ENCODE results near the gene FAM222A.

FAM222A gene

GRCh38 chr12:109768901-109769670 is 55.5 kb downstream of the FAM222A start:
- Histone ChIP-seq H3K27me3 (ENCODE audit: control insufficient read depth, insufficient read depth, low read length) (no peaks in the 10 kb centered on the region), H3K9me3 (ENCODE audit: control insufficient read depth, low read depth, low read length) (no peaks in the 10 kb centered on the region), H3K4me3 (ENCODE audit: low read length) (no peak overlapping the region), H3K4me1 (ENCODE audit: control insufficient read depth, low read depth, low read length) (no peaks in the 10 kb centered on the region), H3K9ac (ENCODE audit: low read length) (no peak overlapping the region), H3K36me3 (ENCODE audit: control insufficient read depth, low read depth, low read length) (no peaks in the 10 kb centered on the region), H3K27ac (ENCODE audit: low read length) (no peak overlapping the region)

- Histone ChIP-seq H3K4me1 (ENCODE audit: control insufficient read depth, low read depth, low read length) (no peaks in the 10 kb centered on the region), H3K27me3 (ENCODE audit: control insufficient read depth, insufficient read depth, low read length) (no peaks in the 10 kb centered on the region), H3K36me3 (ENCODE audit: control insufficient read depth, low read depth, low read length) (no peaks in the 10 kb centered on the region), H3K4me3 (ENCODE audit: low read length) (no peak overlapping the region), H3K9me3 (ENCODE audit: control insufficient read depth, low read depth, low read length) (no peaks in the 10 kb centered on the region), H3K9ac (ENCODE audit: low read length) (no peak overlapping the region), H3K27ac (ENCODE audit: low read length) (no peak overlapping the region)
Observed at GRCh38 chr12:109770104-109770860, 56.7 kb downstream of the FAM222A start.

GRCh38 chr12:109770861-109771670 is 57.4 kb downstream of the FAM222A start:
- Histone ChIP-seq H3K27ac (ENCODE audit: low read length) (no peak overlapping the region), H3K36me3 (ENCODE audit: control insufficient read depth, low read depth, low read length) (no peaks in the 10 kb centered on the region), H3K9me3 (ENCODE audit: control insufficient read depth, low read depth, low read length) (no peaks in the 10 kb centered on the region), H3K27me3 (ENCODE audit: control insufficient read depth, insufficient read depth, low read length) (no peaks in the 10 kb centered on the region), H3K4me1 (ENCODE audit: control insufficient read depth, low read depth, low read length) (no peaks in the 10 kb centered on the region), H3K4me3 (ENCODE audit: low read length) (no peak overlapping the region), H3K9ac (ENCODE audit: low read length) (no peak overlapping the region)

DNA sequence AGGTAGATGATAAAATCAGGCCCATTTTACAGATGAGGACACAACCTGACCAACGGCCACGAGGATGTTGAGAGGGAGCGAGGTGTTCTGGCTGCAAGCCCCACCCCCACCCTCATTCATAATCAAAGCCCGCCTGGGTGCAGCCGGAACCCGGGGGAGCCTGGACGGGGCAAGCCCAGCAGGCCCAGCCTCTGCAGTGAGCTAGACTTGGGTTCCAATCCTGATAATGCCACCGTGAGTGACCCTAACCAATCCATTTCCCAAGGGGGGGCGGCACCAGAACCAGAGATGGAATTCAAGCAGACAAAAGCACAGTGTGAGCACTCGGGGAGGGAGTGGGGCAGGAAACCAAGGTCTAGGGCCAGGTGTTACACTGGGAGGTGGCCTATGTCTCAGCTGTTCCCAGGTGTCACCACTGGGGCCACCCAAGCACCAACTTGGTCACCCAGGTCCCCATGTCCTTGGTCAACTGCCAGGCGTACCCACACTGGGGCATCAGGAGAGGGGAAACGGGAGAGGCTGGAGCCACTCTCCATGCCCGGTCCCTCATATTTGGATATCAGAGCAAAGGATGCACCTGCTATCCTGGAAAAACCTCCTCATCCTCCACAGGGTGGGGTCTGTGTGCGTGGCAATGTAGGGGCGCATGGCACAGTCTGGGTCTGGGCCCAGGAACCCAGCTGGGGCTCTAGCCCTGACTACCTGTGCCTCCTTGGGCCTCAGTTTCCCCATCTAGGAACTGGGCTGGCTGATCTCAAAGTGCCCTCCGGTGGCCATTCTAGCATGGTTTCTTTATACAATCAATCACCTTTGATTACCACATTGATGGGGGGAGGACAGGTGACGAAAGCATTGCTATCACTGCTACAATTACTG is 58.4 kb downstream of the FAM222A start:
- Histone ChIP-seq H3K9me3 (ENCODE audit: control insufficient read depth, low read depth, low read length) (no peaks in the 10 kb centered on the region), H3K27me3 (ENCODE audit: control insufficient read depth, insufficient read depth, low read length) (no peaks in the 10 kb centered on the region), H3K36me3 (ENCODE audit: control insufficient read depth, low read depth, low read length) (no peaks in the 10 kb centered on the region), H3K27ac (ENCODE audit: low read length) (no peak overlapping the region), H3K4me3 (ENCODE audit: low read length) (no peak overlapping the region), H3K9ac (ENCODE audit: low read length) (no peak overlapping the region), H3K4me1 (ENCODE audit: control insufficient read depth, low read depth, low read length) (no peaks in the 10 kb centered on the region)

DNA sequence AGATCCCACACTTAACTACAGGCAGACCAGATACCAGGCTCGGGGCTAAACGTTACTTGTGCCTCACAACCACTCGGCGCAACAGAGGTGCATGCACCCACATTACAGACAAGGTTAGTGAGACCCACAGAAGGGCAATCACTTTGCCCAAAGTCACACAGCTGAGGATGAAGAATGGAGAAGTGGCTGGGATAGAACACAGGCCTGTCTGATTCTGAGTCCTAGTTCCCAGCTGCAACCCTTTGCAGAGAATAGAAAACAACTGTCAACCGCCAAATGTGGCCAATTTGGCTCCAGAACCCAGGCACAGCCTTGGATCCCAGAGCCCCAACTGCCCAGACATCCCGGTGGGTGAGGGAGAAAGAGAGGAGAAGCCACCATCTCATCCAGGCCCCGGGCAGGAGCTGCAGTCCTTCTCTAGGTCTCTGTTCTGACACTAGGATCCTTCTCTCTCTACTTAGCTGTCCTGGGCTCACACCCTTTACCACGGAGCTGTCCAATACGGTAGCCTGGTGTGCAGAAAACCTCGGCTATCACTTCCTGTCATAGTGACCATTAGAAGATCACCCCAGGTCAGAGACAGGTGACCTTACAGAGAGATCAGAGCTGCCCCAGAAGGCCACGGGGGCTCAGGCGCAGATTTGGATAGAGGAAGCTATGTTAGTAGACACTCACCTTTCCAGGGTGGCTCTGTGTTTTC is 59.1 kb downstream of the FAM222A start:
- H3K27ac ChIP-seq (ENCODE audit: low read length) = no peak overlapping the region
- H3K9ac ChIP-seq (ENCODE audit: low read length) = no peak overlapping the region
- no peaks in the 10 kb centered on the region for H3K4me1 ChIP-seq (ENCODE audit: control insufficient read depth, low read depth, low read length)

GRCh38 chr12:109773384-109774011 is 59.9 kb downstream of the FAM222A start:
- H3K4me3 ChIP-seq (ENCODE audit: low read length) = no peak overlapping the region
- H3K9me3 ChIP-seq (ENCODE audit: control insufficient read depth, low read depth, low read length) = no peaks in the 10 kb centered on the region
- no peak overlapping the region for H3K9ac ChIP-seq (ENCODE audit: low read length)
- no peaks in the 10 kb centered on the region for H3K27me3 ChIP-seq (ENCODE audit: control insufficient read depth, insufficient read depth, low read length)
- H3K36me3 ChIP-seq (ENCODE audit: control insufficient read depth, low read depth, low read length) = no peaks in the 10 kb centered on the region
- no peak overlapping the region for H3K27ac ChIP-seq (ENCODE audit: low read length)
- H3K4me1 ChIP-seq (ENCODE audit: control insufficient read depth, low read depth, low read length) = no peaks in the 10 kb centered on the region

More for the DNA sequence above, 59.1 kb downstream of the FAM222A start:
- Histone ChIP-seq H3K36me3 (ENCODE audit: control insufficient read depth, low read depth, low read length) (no peaks in the 10 kb centered on the region), H3K4me3 (ENCODE audit: low read length) (no peak overlapping the region), H3K27me3 (ENCODE audit: control insufficient read depth, insufficient read depth, low read length) (no peaks in the 10 kb centered on the region), H3K9me3 (ENCODE audit: control insufficient read depth, low read depth, low read length) (no peaks in the 10 kb centered on the region)

- no peaks in the 10 kb centered on the region for H3K27me3 ChIP-seq (ENCODE audit: control insufficient read depth, insufficient read depth, low read length)
- no peak overlapping the region for H3K9ac ChIP-seq (ENCODE audit: low read length)
- H3K9me3 ChIP-seq (ENCODE audit: control insufficient read depth, low read depth, low read length) = no peaks in the 10 kb centered on the region
- no peaks in the 10 kb centered on the region for H3K36me3 ChIP-seq (ENCODE audit: control insufficient read depth, low read depth, low read length)
- no peak overlapping the region for H3K27ac ChIP-seq (ENCODE audit: low read length)
- no peak overlapping the region for H3K4me3 ChIP-seq (ENCODE audit: low read length)
- H3K4me1 ChIP-seq (ENCODE audit: control insufficient read depth, low read depth, low read length) = no peaks in the 10 kb centered on the region
Observed at GRCh38 chr12:109775172-109775881, 61.7 kb downstream of the FAM222A start.

- no peak overlapping the region for H3K9ac ChIP-seq (ENCODE audit: low read length)
- H3K27ac ChIP-seq (ENCODE audit: low read length) = no peak overlapping the region
- H3K36me3 ChIP-seq (ENCODE audit: control insufficient read depth, low read depth, low read length) = no peaks in the 10 kb centered on the region
- H3K4me3 ChIP-seq (ENCODE audit: low read length) = no peak overlapping the region
- no peaks in the 10 kb centered on the region for H3K27me3 ChIP-seq (ENCODE audit: control insufficient read depth, insufficient read depth, low read length)
- H3K9me3 ChIP-seq (ENCODE audit: control insufficient read depth, low read depth, low read length) = no peaks in the 10 kb centered on the region
- no peaks in the 10 kb centered on the region for H3K4me1 ChIP-seq (ENCODE audit: control insufficient read depth, low read depth, low read length)
Observed at GRCh38 chr12:109776624-109777023, 63.0 kb downstream of the FAM222A start.

DNA sequence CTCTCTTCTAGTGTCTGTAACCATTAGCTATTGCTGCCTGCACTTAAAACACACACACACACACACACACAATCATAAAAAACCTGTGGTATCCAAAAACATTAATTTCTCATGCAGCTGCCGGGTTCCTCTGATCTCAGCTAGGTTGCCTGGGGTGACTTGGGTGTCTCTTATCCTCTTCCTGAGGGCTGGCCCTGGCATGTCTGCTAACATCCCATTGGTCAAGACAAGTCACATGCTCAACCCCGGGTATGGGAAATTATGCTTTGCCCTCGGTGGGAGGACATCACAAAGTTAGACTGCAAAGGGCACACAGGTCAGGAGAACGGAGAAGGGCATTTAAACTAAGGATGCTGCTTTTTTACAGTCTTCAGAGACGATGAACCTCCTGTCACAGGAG is 63.9 kb downstream of the FAM222A start:
- Histone ChIP-seq H3K9ac (ENCODE audit: low read length) (no peak overlapping the region), H3K4me3 (ENCODE audit: low read length) (no peak overlapping the region), H3K27me3 (ENCODE audit: control insufficient read depth, insufficient read depth, low read length) (no peaks in the 10 kb centered on the region), H3K4me1 (ENCODE audit: control insufficient read depth, low read depth, low read length) (no peaks in the 10 kb centered on the region), H3K9me3 (ENCODE audit: control insufficient read depth, low read depth, low read length) (no peaks in the 10 kb centered on the region), H3K36me3 (ENCODE audit: control insufficient read depth, low read depth, low read length) (no peaks in the 10 kb centered on the region), H3K27ac (ENCODE audit: low read length) (no peak overlapping the region)

- Histone ChIP-seq H3K27me3 (ENCODE audit: control insufficient read depth, insufficient read depth, low read length) (no peaks in the 10 kb centered on the region), H3K27ac (ENCODE audit: low read length) (no peak overlapping the region), H3K4me1 (ENCODE audit: control insufficient read depth, low read depth, low read length) (no peaks in the 10 kb centered on the region), H3K9me3 (ENCODE audit: control insufficient read depth, low read depth, low read length) (no peaks in the 10 kb centered on the region), H3K36me3 (ENCODE audit: control insufficient read depth, low read depth, low read length) (no peaks in the 10 kb centered on the region), H3K9ac (ENCODE audit: low read length) (no peak overlapping the region), H3K4me3 (ENCODE audit: low read length) (no peak overlapping the region)
Observed at GRCh38 chr12:109778684-109779083, 65.1 kb downstream of the FAM222A start.
